Measurements from ENCODE around the gene TMEM161B. TPM values are rescaled to one million over a fixed set of nuclear protein-coding genes. Genes with fewer than 3 reads are reported as not detected.

The TMEM161B gene
- total and polyA plus RNA-seq, 2 donors (not counting 3 experiments of a cell fraction or from before 2014, with no cell fraction given) = 5.3 to 11.6 TPM

- no TSS peak for BruUV-seq (replicated peaks)
- no peaks in the 10 kb centered on the region for H3K9me1 ChIP-seq (replicated peaks; ENCODE audit: control insufficient read depth, extremely low read depth, insufficient read depth, low read length)
- H3K4me1 ChIP-seq (ENCODE audit: control insufficient read depth, extremely low read depth, insufficient read depth, low read length) = no peaks in the 10 kb centered on the region
- peaks cover 3% of the 10 kb centered on the region for H4K20me1 ChIP-seq (replicated peaks; ENCODE audit: control insufficient read depth, extremely low read depth, insufficient read depth, low read length)
- H3K36me3 ChIP-seq (ENCODE audit: control insufficient read depth in 2 of 2, extremely low read depth in 1 of 2, insufficient read depth in 2 of 2, low read length in 2 of 2) = no peaks in the 10 kb centered on the region
- DNase-seq (ENCODE audit: low read depth, low spot score) = no peak
- TF ChIP-seq EZH2 (IDR thresholded peaks at IDR 0.05; ENCODE audit: borderline replicate concordance, low read depth, low read length, severe bottlenecking) = no peak
- no peak for TF ChIP-seq CTCF (IDR thresholded peaks at IDR 0.05; ENCODE audit: extremely low read depth in 1 of 2, insufficient read depth in 1 of 2, low read depth in 1 of 2, low read length in 2 of 2)
- TF ChIP-seq GATA2 (IDR thresholded peaks at IDR 0.05; ENCODE audit: insufficient read depth, insufficient read length, low read depth, low read length) = no peak
- no peak overlapping the region for H3K27ac ChIP-seq (ENCODE audit: insufficient read depth, low read depth, low read length)
- no peak overlapping the region for H3K4me2 ChIP-seq (ENCODE audit: insufficient read depth, low read length)
- H2AFZ ChIP-seq (ENCODE audit: low read depth, low read length) = no peak overlapping the region
- dilution Hi-C loops (cut with MboI; ENCODE audit: extremely low pct_ligation_motif_present, low sequenced_read_pairs) (no loop called here), intact Hi-C loops (cut with micrococcal nuclease) (no loop called here)
- H3K9ac ChIP-seq (replicated peaks; ENCODE audit: extremely low read depth, insufficient read depth, low read length) = no peak overlapping the region
- FAIRE-seq = no peak
- no peaks in the 10 kb centered on the region for H3K27me3 ChIP-seq (ENCODE audit: control insufficient read depth in 2 of 2, insufficient read depth in 2 of 2, low read length in 2 of 2)
- CTCF ChIA-PET = interaction anchor here (0.8 kb wide), 1 partner anchor 15 kb away, joined by 3 read pairs; no protein-coding TSS in a partner anchor
- H3K4me3 ChIP-seq (replicated peaks in 1 of 3; ENCODE audit: insufficient read depth in 1 of 3, low read depth in 1 of 3, low read length in 3 of 3) = no peak overlapping the region
- H3K79me2 ChIP-seq (ENCODE audit: control insufficient read depth, insufficient read depth, low read length) = no peaks in the 10 kb centered on the region
- POLR2A ChIA-PET = no interaction called here
- H3K9me3 ChIP-seq (replicated peaks; ENCODE audit: control insufficient read depth, insufficient read depth, low read length) = no peaks in the 10 kb centered on the region
Measured at GRCh38 chr5:88230546-88231066, 38.0 kb downstream of the TMEM161B start.

GRCh38 chr5:88226881-88227450, 41.7 kb downstream of the TMEM161B start:
- DNase-seq (ENCODE audit: low read depth, low spot score) (no peak), FAIRE-seq (no peak)
- no peaks in the 10 kb centered on the region for H4K20me1 ChIP-seq (replicated peaks; ENCODE audit: control insufficient read depth, extremely low read depth, insufficient read depth, low read length)
- ChIA-PET CTCF (interaction anchor here (1.2 to 2.3 kb wide), 3 partner anchors 11 to 16 kb away, joined by 3 to 5 read pairs (median 5); no protein-coding TSS in a partner anchor), POLR2A (no interaction called here)
- no peak overlapping the region for H2AFZ ChIP-seq (ENCODE audit: low read depth, low read length)
- H3K4me3 ChIP-seq (replicated peaks in 1 of 3; ENCODE audit: insufficient read depth in 1 of 3, low read depth in 1 of 3, low read length in 3 of 3) = no peak overlapping the region
- no peaks in the 10 kb centered on the region for H3K9me3 ChIP-seq (replicated peaks; ENCODE audit: control insufficient read depth, insufficient read depth, low read length)
- no TSS peak for BruUV-seq (replicated peaks)
- no peak overlapping the region for H3K4me2 ChIP-seq (ENCODE audit: insufficient read depth, low read length)
- no peaks in the 10 kb centered on the region for H3K36me3 ChIP-seq (ENCODE audit: control insufficient read depth in 2 of 2, extremely low read depth in 1 of 2, insufficient read depth in 2 of 2, low read length in 2 of 2)
- intact Hi-C loops (cut with micrococcal nuclease) = no loop called here
- no peaks in the 10 kb centered on the region for H3K9me1 ChIP-seq (replicated peaks; ENCODE audit: control insufficient read depth, extremely low read depth, insufficient read depth, low read length)
- TF ChIP-seq EZH2 (IDR thresholded peaks at IDR 0.05; ENCODE audit: borderline replicate concordance, low read depth, low read length, severe bottlenecking) (no peak), GATA2 (IDR thresholded peaks at IDR 0.05; ENCODE audit: insufficient read depth, insufficient read length, low read depth, low read length) (no peak), POLR2AphosphoS5 (IDR thresholded peaks at IDR 0.05; ENCODE audit: insufficient read depth, low read depth, low read length) (no peak), FOS (IDR thresholded peaks at IDR 0.05; ENCODE audit: borderline replicate concordance, insufficient read depth, low read length) (no peak), POLR2A (IDR thresholded peaks at IDR 0.05; ENCODE audit: low read depth, low read length) (no peak), CTCF (IDR thresholded peaks at IDR 0.05; ENCODE audit: extremely low read depth in 1 of 2, insufficient read depth in 1 of 2, low read depth in 1 of 2, low read length in 2 of 2) (no peak), MAX (IDR thresholded peaks at IDR 0.05; ENCODE audit: insufficient read depth, insufficient read length) (no peak)
- no peak overlapping the region for H3K9ac ChIP-seq (replicated peaks; ENCODE audit: extremely low read depth, insufficient read depth, low read length)
- dilution Hi-C loops (cut with MboI; ENCODE audit: extremely low pct_ligation_motif_present, low sequenced_read_pairs) = no loop called here
- H3K4me1 ChIP-seq (ENCODE audit: control insufficient read depth, extremely low read depth, insufficient read depth, low read length) = no peaks in the 10 kb centered on the region
- H3K27me3 ChIP-seq (ENCODE audit: control insufficient read depth in 2 of 2, insufficient read depth in 2 of 2, low read length in 2 of 2) = no peaks in the 10 kb centered on the region
- H3K79me2 ChIP-seq (ENCODE audit: control insufficient read depth, insufficient read depth, low read length) = no peaks in the 10 kb centered on the region
- H3K27ac ChIP-seq (ENCODE audit: insufficient read depth, low read depth, low read length) = no peak overlapping the region

All from endothelial cell of umbilical vein (primary cell).